WERI-Rb-1 (cell line): ENCODE results near the gene TMEM178A.

Experiments
- DNase-seq: peaks from one replicate; pipeline ENCODE4 v3.0.0-alpha.2; 2020
- H3K27ac ChIP-seq: fragments of 250-450 bp; sonication (Bioruptor Pico); 2 replicates; pipeline ENCODE4 v1.5.1; 2020; ENCODE audit warnings: mild to moderate bottlenecking, moderate library complexity
- H3K27me3 ChIP-seq: fragments of 250-450 bp; sonication (Bioruptor Pico); 2 replicates; pipeline ENCODE4 v1.5.1; 2021; ENCODE audit warnings: mild to moderate bottlenecking, low read depth, moderate library complexity; ENCODE audit not compliant: insufficient read depth, severe bottlenecking
- H3K36me3 ChIP-seq: fragments of 250-450 bp; sonication (Bioruptor Pico); 2 replicates; pipeline ENCODE4 v1.5.1; 2020; ENCODE audit warnings: mild to moderate bottlenecking, moderate library complexity
- H3K4me3 ChIP-seq: 2 replicates; pipeline ENCODE4 v1.5.1; 2011; ENCODE audit warnings: low read depth, mild to moderate bottlenecking, control low read depth, low read length
- H3K9me3 ChIP-seq: fragments of 250-450 bp; sonication (Bioruptor Pico); 2 replicates; pipeline ENCODE4 v1.5.1; 2021; ENCODE audit warnings: mild to moderate bottlenecking, moderate library complexity; ENCODE audit not compliant: severe bottlenecking
- CTCF ChIP-seq: IDR thresholded peaks from 2 replicates; pipeline ENCODE4 v1.5.1; 2011; ENCODE audit warnings: low read depth, mild to moderate bottlenecking, control low read depth, inconsistent platforms, low read length

The TMEM178A gene

DNA sequence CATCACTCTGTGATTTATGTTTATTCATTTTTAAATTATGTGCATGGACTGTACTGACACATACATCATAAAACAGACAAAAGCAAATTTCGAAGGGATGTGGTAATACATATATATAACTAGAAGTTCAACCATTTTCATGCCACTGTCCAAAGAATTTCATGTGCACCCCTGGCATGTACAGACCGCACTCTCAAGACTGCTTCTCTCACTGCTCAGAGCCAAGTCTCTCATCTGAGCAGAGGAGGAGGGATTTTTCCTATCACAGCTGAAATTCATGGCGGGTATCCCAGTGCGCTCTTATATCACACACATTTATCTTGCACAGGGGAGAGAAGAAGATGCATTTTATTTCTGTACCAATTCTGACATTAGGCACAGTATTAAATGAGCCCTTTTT lies 5.9 kb downstream of the TMEM178A start:
- H3K9me3 ChIP-seq, result no peaks in the 10 kb centered on the region
- no peak for TF ChIP-seq CTCF
- H3K36me3 ChIP-seq, result no peaks in the 10 kb centered on the region
- peaks cover 8% of the 10 kb centered on the region for H3K27me3 ChIP-seq
- no peak overlapping the region for H3K27ac ChIP-seq
- no peak overlapping the region for H3K4me3 ChIP-seq
- DNase-seq, result no peak

DNA sequence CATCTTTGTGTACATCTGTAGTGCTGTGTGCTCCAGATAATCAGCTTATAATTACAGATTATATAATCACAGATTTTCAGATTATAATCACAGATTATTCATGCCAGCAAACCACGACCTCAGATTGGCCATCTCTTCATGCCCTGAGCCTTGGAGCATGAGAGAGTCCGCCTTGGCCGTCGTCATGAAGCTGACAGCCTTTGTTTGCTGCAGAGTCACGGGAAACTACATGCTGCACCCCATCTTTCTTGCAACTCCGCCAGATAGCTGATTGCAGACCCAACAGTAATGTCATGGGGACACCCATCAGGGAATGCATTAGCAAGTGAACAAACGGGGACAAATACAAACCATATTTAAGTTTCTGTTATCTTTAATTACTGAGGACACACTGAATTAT lies 7.3 kb downstream of the TMEM178A start:
- Histone ChIP-seq H3K27me3 (no peaks in the 10 kb centered on the region), H3K36me3 (no peaks in the 10 kb centered on the region), H3K9me3 (no peaks in the 10 kb centered on the region), H3K4me3 (no peak overlapping the region), H3K27ac (no peak overlapping the region)
- TF ChIP-seq CTCF, result no peak
- no peak for DNase-seq

DNA sequence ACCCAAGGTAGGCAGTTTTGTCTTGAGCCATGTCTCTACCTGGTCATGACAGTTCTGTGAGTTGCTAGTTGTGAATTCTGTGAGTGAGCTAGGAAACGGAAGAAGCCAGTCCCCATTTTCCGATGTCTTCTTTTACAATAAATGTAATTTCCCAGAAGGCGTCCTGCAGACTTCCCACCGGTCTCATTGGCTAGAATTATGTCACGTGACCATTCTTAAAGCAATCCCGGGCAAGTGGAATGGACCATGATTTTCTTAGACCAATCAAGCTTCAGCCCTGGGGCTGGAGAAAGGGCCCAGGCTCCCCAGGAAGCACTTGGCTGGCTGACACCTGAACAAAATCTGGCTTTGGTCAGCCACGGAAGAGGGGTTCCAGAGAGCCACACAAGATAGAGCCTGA lies 10.6 kb downstream of the TMEM178A start:
- DNase-seq, result no peak
- Histone ChIP-seq H3K4me3 (no peak overlapping the region), H3K27ac (no peak overlapping the region), H3K36me3 (no peaks in the 10 kb centered on the region), H3K9me3 (no peaks in the 10 kb centered on the region), H3K27me3 (no peaks in the 10 kb centered on the region)
- no peak for TF ChIP-seq CTCF

DNA sequence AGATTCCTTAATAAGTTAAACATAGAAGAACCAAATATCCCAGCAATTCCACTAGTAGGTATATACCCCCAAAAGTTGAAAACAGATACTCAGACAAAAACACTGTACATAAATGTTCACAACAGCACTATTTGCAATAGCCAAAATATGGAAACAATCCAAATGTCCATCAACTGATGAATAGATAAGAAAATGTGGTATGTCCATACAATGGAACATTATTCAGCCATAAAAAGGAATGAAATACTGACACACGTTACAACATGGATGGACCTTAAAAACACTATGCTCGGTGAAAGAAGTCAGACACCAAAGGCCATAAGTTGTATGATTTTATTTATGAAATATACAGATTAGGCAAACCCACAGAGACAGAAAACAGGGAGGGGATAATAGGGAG lies 12.5 kb downstream of the TMEM178A start:
- TF ChIP-seq CTCF, result no peak
- DNase-seq, result no peak

DNA sequence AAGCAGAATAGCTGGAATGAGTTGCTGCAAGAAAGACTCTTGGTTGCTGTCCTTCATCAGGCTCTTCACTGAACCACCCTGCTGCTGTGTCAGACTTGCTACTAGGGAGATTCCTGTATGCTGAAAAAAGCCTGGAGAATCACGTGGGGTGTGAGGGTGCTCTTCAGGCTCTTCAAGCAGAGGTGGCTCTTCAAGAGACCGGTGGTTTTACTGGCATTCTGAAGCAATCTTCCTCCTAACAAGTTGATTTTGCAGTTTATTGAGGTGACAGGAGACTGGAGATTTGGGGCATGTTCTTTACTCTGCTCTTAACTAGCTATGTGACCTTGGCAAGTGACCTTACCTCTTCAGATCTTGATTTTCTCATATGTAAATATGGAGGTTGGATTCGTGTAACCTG lies 14.1 kb downstream of the TMEM178A start:
- Histone ChIP-seq H3K4me3 (no peak overlapping the region), H3K27me3 (no peaks in the 10 kb centered on the region), H3K36me3 (no peaks in the 10 kb centered on the region), H3K27ac (no peak overlapping the region), H3K9me3 (no peaks in the 10 kb centered on the region)
- TF ChIP-seq CTCF, result no peak
- DNase-seq, result no peak

More for the DNA sequence above, 12.5 kb downstream of the TMEM178A start:
- Histone ChIP-seq H3K9me3 (no peaks in the 10 kb centered on the region), H3K4me3 (no peak overlapping the region), H3K36me3 (no peaks in the 10 kb centered on the region), H3K27ac (no peak overlapping the region), H3K27me3 (no peaks in the 10 kb centered on the region)

GRCh38 chr2:39682066-39682692 lies 16.5 kb downstream of the TMEM178A start:
- Histone ChIP-seq H3K9me3 (no peaks in the 10 kb centered on the region), H3K4me3 (no peak overlapping the region), H3K27me3 (no peaks in the 10 kb centered on the region), H3K27ac (no peak overlapping the region), H3K36me3 (no peaks in the 10 kb centered on the region)
- no peak for TF ChIP-seq CTCF
- no peak for DNase-seq
